Endometrial microvascular endothelial cells (primary cell): ENCODE results near the gene TGM1. TPM values are rescaled to one million over a fixed set of nuclear protein-coding genes. Genes with fewer than 3 reads are reported as not detected.

Experiments used
- total RNA-seq: library from RNA; depleted of rRNA; stranded (reverse); fragments of >200 nt; gene quantifications from one replicate; pipeline ENCODE4 v1.2.3, GENCODE V29; 2015; ENCODE audit errors: inconsistent ontology term

The TGM1 gene
- total RNA-seq, 1 donor from 2014 or later, result not detected

Other genes starting within 250 kb of the TGM1 start
- not detected for gene CARMIL3, start 211.2 kb downstream of the TGM1 start, total RNA-seq
- not detected for gene CPNE6, start 191.6 kb downstream of the TGM1 start, total RNA-seq
- gene PCK2, start 168.9 kb downstream of the TGM1 start, total RNA-seq, result 15.8 TPM
- 52.4 TPM for gene DCAF11, start 148.4 kb downstream of the TGM1 start, total RNA-seq
- 0.65 TPM for gene NRL, start 148.2 kb downstream of the TGM1 start, total RNA-seq
- 3.3 TPM for gene FITM1, start 132.5 kb downstream of the TGM1 start, total RNA-seq
- gene PSME1, start 127.0 kb downstream of the TGM1 start, total RNA-seq, result 239 TPM
- 26.7 TPM for gene EMC9, start 121.6 kb downstream of the TGM1 start, total RNA-seq
- gene PSME2, start 116.6 kb downstream of the TGM1 start, total RNA-seq, result 142 TPM
- gene RNF31, start 115.7 kb downstream of the TGM1 start, total RNA-seq, result 121 TPM
- 45.2 TPM for gene IRF9, start 101.9 kb downstream of the TGM1 start, total RNA-seq
- gene REC8, start 91.1 kb downstream of the TGM1 start, total RNA-seq, result 2.6 TPM
- gene IPO4, start 74.4 kb downstream of the TGM1 start, total RNA-seq, result 85.0 TPM
- 83.3 TPM for gene TM9SF1, start 67.7 kb downstream of the TGM1 start, total RNA-seq
- gene TSSK4, start 57.5 kb downstream of the TGM1 start, total RNA-seq, result not detected
- 30.0 TPM for gene CHMP4A, start 49.7 kb downstream of the TGM1 start, total RNA-seq
- gene MDP1, start 47.1 kb downstream of the TGM1 start, total RNA-seq, result 2.3 TPM
- gene NEDD8, start 30.8 kb downstream of the TGM1 start, total RNA-seq, result 193 TPM
- 144 TPM for gene GMPR2, start 30.2 kb downstream of the TGM1 start, total RNA-seq
- gene TINF2, start 20.6 kb downstream of the TGM1 start, total RNA-seq, result 68.5 TPM
- gene RABGGTA, start 8.4 kb upstream of the TGM1 start, total RNA-seq, result 59.6 TPM
- 23.2 TPM for gene DHRS1, start 36.6 kb upstream of the TGM1 start, total RNA-seq
- gene NOP9, start 36.7 kb upstream of the TGM1 start, total RNA-seq, result 28.9 TPM
- 20.7 TPM for gene CIDEB, start 44.8 kb upstream of the TGM1 start, total RNA-seq
- 15.8 TPM for gene LTB4R2, start 47.0 kb upstream of the TGM1 start, total RNA-seq
- 22.6 TPM for gene LTB4R, start 48.3 kb upstream of the TGM1 start, total RNA-seq
- 13.9 TPM for gene ADCY4, start 71.9 kb upstream of the TGM1 start, total RNA-seq
- gene RIPK3, start 76.8 kb upstream of the TGM1 start, total RNA-seq, result 7.2 TPM
- gene NFATC4, start 105.0 kb upstream of the TGM1 start, total RNA-seq, result 11.9 TPM
- 6.9 TPM for gene NYNRIN, start 135.8 kb upstream of the TGM1 start, total RNA-seq
- 1.3 TPM for gene CBLN3, start 166.5 kb upstream of the TGM1 start, total RNA-seq
- 46.6 TPM for gene KHNYN, start 166.8 kb upstream of the TGM1 start, total RNA-seq
- 30.5 TPM for gene SDR39U1, start 179.6 kb upstream of the TGM1 start, total RNA-seq
- not detected for gene CMA1, start 245.1 kb upstream of the TGM1 start, total RNA-seq